WERI-Rb-1 (cell line): Measurements from ENCODE around the gene CGB3.
"Not testable (repeated sequence)": the region's sequence is repeated elsewhere in the genome, so short reads cannot be mapped to it uniquely, and the experiment has no call there.

Experiments used
- DNase-seq: peaks from one replicate; pipeline ENCODE4 v3.0.0-alpha.2; 2020
- H3K27ac ChIP-seq: fragments of 250-450 bp; sonication (Bioruptor Pico); 2 replicates; pipeline ENCODE4 v1.5.1; 2020; ENCODE audit warnings: mild to moderate bottlenecking, moderate library complexity
- H3K27me3 ChIP-seq: fragments of 250-450 bp; sonication (Bioruptor Pico); 2 replicates; pipeline ENCODE4 v1.5.1; 2021; ENCODE audit warnings: mild to moderate bottlenecking, low read depth, moderate library complexity; ENCODE audit not compliant: insufficient read depth, severe bottlenecking
- H3K36me3 ChIP-seq: fragments of 250-450 bp; sonication (Bioruptor Pico); 2 replicates; pipeline ENCODE4 v1.5.1; 2020; ENCODE audit warnings: mild to moderate bottlenecking, moderate library complexity
- H3K4me3 ChIP-seq: 2 replicates; pipeline ENCODE4 v1.5.1; 2011; ENCODE audit warnings: low read depth, mild to moderate bottlenecking, control low read depth, low read length
- H3K9me3 ChIP-seq: fragments of 250-450 bp; sonication (Bioruptor Pico); 2 replicates; pipeline ENCODE4 v1.5.1; 2021; ENCODE audit warnings: mild to moderate bottlenecking, moderate library complexity; ENCODE audit not compliant: severe bottlenecking
- CTCF ChIP-seq: IDR thresholded peaks from 2 replicates; pipeline ENCODE4 v1.5.1; 2011; ENCODE audit warnings: low read depth, mild to moderate bottlenecking, control low read depth, inconsistent platforms, low read length

The CGB3 gene

GRCh38 chr19:49022116-49022515 is 2.0 kb downstream of the CGB3 start:
- no peak overlapping the region for H3K27ac ChIP-seq
- H3K36me3 ChIP-seq = no peaks in the 10 kb centered on the region
- no peak for DNase-seq
- H3K9me3 ChIP-seq = no peaks in the 10 kb centered on the region
- H3K4me3 ChIP-seq = no peak overlapping the region
- no peak for TF ChIP-seq CTCF
- H3K27me3 ChIP-seq = no peaks in the 10 kb centered on the region

- no peaks in the 10 kb centered on the region for H3K27me3 ChIP-seq
- no peak for TF ChIP-seq CTCF
- H3K9me3 ChIP-seq = no peaks in the 10 kb centered on the region
- DNase-seq = no peak
- peaks cover under 1% of the 10 kb centered on the region; the same call in 1 of the 2 replicates for H3K36me3 ChIP-seq
- no peak overlapping the region for H3K4me3 ChIP-seq
- no peak overlapping the region for H3K27ac ChIP-seq
Observed at GRCh38 chr19:49020931-49021895, 2.9 kb downstream of the CGB3 start.

- TF ChIP-seq CTCF = no peak
Observed at GRCh38 chr19:49020342-49020741, 3.8 kb downstream of the CGB3 start.

GRCh38 chr19:49019242-49019932 is 4.7 kb downstream of the CGB3 start:
- peak overlapping the region; percentile 26 for H3K4me3 ChIP-seq
- H3K36me3 ChIP-seq = peaks cover 18% of the 10 kb centered on the region
- peak; percentile 49 for TF ChIP-seq CTCF
- peak; percentile 80 for DNase-seq
- no peaks in the 10 kb centered on the region for H3K9me3 ChIP-seq
- no peaks in the 10 kb centered on the region for H3K27me3 ChIP-seq
- no peak overlapping the region; the same call in 1 of the 2 replicates for H3K27ac ChIP-seq

More at GRCh38 chr19:49020342-49020741, 3.8 kb downstream of the CGB3 start:
- Histone ChIP-seq H3K4me3 (no peak overlapping the region), H3K27me3 (no peaks in the 10 kb centered on the region), H3K9me3 (no peaks in the 10 kb centered on the region), H3K36me3 (peaks cover 9% of the 10 kb centered on the region), H3K27ac (no peak overlapping the region)
- peak; percentile 47 for DNase-seq

- H3K36me3 ChIP-seq = peaks cover 25% of the 10 kb centered on the region
- DNase-seq, H3K27ac ChIP-seq, H3K27me3 ChIP-seq, H3K9me3 ChIP-seq: not testable (repeated sequence)
- H3K4me3 ChIP-seq = peak overlapping the region; percentile 26
Observed at GRCh38 chr19:49018388-49019241, 5.5 kb downstream of the CGB3 start.
